ENCODE data around the gene TPST1.
"Not testable (repeated sequence)": the region's sequence is repeated elsewhere in the genome, so short reads cannot be mapped to it uniquely, and the experiment has no call there.

TPST1 gene

GRCh38 chr7:66344166-66344565, 139.0 kb downstream of the TPST1 start:
- DNase-seq: no peak

DNA sequence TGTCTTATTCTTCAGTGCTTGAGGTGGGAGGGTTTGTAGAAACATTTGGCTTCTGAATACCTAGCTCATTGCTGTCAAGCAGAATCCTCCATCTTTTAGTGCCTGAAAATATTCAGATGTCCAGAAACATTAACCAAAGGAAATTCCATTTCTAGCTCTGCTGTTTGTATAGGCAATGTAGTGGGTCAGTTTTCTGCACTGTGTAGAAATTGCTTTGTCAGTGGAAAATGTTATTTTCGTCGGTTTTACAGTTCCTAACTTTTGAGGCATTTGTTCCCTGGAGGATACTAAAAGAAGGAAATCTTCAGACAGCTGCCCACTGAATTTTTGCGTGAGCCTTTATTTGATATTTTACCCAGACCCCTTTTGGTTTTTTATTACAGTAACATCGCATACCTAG, 143.4 kb downstream of the TPST1 start:
- DNase-seq: no peak

- DNase-seq: no peak
Observed at GRCh38 chr7:66348959-66349358, 143.8 kb downstream of the TPST1 start.

DNA sequence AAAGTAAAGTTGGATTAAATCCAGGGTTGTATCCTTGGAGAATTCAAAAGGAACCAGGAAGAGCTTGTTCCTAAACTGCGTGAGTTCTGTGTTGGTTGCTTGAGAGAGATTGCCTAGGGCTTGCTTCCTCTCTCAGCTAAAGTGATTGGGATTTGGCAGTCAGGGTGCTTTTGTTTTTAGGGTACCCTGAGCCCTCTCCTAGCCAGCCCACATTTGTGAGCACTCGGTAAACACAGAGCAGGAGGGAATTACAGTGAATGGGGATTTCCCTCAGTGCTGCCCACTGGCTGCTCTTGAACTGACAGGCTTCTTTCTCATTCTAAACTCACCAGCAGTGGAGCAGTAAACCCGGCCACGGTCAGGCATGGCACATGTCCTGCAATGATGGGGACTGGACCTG, 146.9 kb downstream of the TPST1 start:
- DNase-seq: no peak

DNA sequence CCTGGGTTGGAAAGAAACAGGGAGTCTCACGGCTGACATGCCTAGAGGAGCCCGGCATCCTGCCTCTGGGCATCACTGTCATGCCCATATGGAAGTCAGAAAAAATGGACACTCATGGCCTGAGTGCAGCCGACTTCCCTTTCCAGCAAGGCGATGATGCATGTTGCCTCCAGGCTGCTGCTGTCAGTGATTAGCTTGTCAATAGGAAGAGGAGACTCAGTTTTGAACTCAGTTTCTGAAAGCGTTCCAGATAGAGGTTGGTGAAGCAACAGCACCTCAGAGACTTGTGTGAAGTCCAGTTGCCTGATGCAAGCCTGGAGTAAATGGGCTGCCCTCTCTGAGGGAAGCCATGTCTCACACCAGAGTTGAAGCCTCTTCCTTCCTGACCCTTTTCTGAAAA, 148.4 kb downstream of the TPST1 start:
- no peak for DNase-seq

DNA sequence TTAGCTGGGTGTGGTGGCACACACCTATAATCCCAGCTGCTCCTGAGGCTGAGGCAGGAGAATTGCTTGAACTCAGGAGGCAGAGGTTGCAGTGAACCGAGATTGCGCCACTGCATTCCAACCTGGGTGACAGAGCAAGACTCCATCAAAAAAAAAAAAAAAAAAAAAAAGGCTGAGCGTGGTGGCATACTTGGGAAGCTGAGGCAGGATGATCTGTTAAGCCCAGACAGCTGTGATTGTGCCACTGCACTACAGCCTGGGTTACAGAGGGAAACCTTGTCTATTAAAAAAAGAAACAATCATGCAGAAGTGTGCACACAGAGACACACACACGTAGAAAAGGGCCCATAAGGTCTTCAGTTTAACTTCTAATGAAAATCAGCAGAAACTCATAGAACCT, 150.6 kb downstream of the TPST1 start:
- DNase-seq: no peak

DNA sequence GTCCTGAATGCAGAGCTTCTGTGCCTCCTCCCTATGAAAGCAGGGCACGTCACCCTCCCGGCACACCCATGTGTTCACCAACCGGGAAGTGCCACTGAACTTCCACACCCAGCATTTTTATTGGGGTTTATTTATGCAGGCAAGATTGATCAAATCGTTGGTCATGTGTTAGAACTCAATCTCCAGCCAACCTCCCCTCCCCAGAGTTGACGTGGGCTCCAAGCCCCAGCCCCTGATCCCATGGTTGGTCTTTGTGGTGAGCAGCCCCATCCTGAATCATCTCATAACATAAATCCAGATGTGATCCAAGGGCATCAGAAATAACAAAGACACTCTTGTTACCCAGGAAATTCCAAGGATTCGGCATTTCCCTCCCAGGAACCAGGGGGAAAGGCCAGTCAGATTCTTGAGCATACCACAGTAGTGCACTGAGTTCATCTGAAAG, 151.2 kb downstream of the TPST1 start:
- no peak for DNase-seq

GRCh38 chr7:66357087-66357486, 152.0 kb downstream of the TPST1 start:
- no peak for DNase-seq

- DNase-seq: no peak
Observed at GRCh38 chr7:66359656-66360211, 154.6 kb downstream of the TPST1 start.

DNA sequence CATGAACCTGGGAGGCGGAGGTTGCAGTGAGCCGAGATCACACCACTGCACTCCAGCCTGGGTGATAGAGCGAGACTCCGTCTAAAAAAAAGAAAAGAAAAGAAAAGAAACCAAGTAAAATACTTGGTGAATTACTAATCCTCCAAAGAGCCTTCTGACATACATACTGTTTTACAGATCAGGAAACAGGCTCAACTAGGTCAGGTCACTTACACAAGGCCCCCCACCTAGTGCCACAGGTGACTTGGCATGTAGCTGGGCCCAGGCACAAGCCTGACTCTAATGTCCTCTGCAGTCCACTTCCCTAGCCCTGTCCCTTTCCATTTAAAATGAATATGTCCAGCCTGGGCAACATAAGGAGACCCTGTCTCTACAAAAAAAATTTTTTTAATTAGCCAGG, 157.0 kb downstream of the TPST1 start:
- DNase-seq: no peak

- DNase-seq: no peak
Observed at GRCh38 chr7:66363635-66364034, 158.5 kb downstream of the TPST1 start.

DNA sequence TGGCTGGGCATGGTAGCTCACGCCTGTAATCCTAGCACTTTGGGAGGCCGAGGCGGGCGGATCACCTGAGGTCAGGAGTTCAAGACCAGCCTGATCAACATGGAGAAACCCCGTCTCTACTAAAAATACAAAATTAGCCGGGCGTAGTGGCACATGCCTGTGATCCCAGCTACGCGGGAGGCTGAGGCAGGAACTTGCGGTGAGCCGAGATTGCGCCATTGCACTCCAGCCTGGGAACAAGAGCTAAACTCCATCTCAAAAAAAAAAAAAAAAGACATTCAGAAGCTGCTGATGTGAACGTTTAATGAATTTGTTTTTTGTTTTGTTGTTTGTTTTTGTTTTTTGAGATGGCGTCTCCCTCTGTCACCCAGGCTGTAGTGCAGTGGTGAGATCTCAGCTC, 159.9 kb downstream of the TPST1 start:
- not testable (repeated sequence) for DNase-seq

DNA sequence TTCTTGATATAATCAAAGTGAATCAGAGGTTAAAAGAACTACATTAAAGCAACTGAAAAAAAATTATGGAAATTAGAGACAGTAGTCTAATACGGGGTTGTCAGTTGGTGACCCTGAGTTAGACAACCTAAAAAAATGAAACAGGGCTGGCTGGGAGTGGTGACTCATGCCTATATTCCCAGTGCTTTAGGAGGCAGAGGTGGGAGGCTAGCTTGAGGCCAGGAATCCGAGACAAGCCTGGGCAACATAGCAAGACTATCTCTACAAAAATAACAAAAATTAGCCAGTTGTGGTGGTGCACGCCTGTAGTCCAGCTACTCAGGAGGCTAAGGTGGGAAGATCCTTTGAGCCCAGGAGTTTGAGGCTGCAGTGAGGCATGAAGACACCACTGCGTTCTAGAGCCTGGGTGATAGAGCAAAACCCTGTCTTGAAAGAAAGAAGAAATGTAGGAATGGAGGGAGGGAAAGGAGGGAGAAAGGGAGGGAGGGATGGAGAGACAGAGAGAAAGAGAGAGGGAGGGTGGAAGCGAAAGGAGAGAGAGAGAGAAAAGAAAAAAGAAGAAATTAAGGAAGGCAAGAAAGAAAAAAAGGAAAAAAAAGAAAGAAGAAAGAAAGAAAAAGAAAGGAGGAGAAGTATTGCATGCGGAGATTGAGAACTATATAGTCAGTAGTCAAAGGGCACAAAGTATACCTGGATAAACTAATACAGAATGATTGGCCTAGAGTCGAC, 166.1 kb downstream of the TPST1 start:
- no peak for DNase-seq

DNA sequence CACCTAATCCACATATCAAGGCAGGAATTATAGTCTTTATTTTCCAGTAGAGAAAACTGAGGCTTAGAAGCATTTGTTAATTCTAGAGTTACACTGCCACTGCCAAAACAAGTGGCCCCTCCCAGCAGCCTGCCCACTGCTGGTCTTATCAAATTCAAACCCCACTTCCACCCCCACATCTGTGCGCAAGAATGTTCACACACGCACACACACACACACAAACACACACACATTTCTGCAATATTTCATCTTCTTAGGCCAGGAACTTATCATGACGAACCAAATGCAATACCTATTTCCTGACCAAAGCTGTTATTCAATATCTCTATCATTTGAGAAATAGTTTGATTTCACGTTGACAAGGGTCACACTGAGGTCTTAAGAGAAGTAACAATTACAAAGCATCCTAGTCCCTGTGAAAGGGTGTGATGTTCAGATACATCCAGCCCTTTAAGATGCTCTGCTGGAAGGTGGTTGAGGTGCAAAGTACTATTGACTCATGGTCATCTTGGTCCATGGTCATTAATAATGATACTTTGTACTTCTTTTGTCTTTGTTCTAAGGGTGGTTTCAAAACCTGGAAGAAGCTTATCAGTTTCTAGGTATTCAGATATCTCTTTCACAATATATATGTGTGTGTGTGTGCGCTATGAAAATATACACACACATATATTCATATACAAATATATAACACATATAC, 169.2 kb downstream of the TPST1 start:
- DNase-seq: not testable (repeated sequence)

GRCh38 chr7:66376264-66376945, 171.3 kb downstream of the TPST1 start:
- DNase-seq: no peak

DNA sequence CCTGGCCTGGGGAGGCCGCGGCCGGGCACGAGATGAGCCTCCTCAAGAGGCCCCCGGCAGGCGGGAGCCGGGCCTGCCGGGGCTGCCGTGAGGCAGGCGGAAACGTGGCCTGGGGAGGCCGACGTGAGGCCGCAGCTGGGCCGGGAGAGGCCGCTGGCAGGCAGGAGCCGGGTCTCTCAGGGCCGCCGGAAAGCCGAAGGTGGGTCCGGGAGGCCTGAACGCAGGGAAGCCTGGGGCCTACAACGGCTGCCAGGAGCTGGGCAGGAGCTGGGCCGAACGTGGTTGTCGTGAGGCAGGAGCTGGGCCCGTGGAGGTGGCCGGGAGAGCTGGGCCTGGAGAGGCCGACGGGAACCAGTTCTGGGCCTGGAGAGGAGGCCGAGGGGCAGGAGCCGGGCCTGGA, 171.9 kb downstream of the TPST1 start:
- no peak for DNase-seq

DNA sequence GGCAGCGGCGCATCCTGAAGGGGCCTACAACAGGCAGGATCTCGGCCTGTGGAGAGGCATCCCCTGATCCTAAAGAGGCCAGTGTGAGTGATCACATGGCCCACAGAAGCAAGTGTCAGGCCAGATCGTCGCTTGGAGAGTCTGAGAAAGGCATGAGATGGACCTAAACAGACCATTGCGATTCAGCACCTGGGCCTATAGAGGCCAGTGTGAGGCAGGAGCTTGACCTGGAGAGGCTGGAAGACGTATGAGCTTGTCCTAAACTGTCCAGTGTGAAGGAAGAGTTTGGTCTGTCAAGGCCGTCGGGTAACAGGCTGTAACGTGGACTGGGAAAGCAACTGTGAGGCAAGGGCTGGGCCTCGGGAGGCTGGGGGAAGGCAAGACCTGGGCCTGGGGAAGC, 172.6 kb downstream of the TPST1 start:
- DNase-seq: no peak

- DNase-seq: no peak
Observed at GRCh38 chr7:66379542-66380160, 174.5 kb downstream of the TPST1 start.

GRCh38 chr7:66380272-66380888, 175.2 kb downstream of the TPST1 start:
- no peak for DNase-seq

DNA sequence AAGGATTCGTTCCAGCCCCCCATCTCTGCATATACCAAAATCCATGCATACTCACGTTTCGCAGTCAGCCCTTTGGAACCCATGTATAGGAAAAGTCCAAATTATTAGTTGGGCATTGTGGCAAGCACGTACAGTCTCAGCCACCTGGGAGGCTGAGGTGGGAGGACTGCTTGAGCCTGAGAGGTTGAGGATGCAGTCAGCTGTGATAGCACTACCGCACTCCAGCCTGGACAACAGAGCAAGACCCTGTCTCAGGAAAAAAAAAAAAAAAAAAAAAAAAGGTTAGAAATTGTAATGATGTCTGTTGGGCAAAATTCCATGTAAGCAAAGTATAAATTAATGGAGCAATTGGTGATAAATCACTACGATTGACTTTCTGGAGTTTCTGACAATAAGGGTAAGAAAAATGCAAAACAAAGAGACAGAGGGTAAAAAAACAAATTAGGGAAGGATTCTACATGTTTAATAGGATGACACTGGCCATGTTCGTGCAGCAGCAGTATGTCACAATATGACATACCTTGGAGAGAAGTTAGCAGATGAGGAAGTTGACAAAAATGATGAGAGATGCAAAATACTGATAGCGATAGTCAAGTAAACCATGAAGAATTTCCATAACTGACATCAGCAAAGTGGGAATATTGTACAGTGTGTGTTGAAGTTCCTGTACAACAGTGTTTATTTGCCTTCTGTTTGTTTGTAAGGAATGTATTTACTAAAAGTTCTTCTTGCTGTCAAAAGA, 177.2 kb downstream of the TPST1 start:
- not testable (repeated sequence) for DNase-seq

GRCh38 chr7:66385191-66385905, 180.2 kb downstream of the TPST1 start:
- not testable (repeated sequence) for DNase-seq
